Coronary artery (tissue), 2 donors: Measurements from ENCODE around the gene NHLRC4.

ENCODE experiments used
- DNase-seq: peaks from one replicate; pipeline ENCODE4 v3.0.0-alpha.2; 2017; ENCODE audit warnings: low spot score
- H3K27ac ChIP-seq, 2 donors: fragments of 200-600 bp; sonication (generic); one replicate each; pipeline ENCODE4 v1.5.1; 2016 to 2019
- H3K4me3 ChIP-seq: fragments of 200-600 bp; sonication (generic); 2 replicates; pipeline ENCODE4 v1.5.1; 2016; ENCODE audit warnings: mild to moderate bottlenecking, moderate library complexity
- CTCF ChIP-seq: fragments of 200-600 bp; sonication (generic); IDR thresholded peaks from one replicate; pipeline ENCODE4 v1.5.1; 2019; ENCODE audit warnings: antibody characterized with exemption

The NHLRC4 gene, protein sequence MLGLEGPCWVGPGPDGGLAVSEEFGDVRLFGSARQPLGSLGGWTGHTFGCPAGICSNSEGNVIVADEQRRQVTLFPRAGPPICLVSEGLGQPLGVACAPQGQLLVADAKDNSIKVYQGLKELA

GRCh38 chr16:566475-567372 lies at the start of gene NHLRC4:
Gene NHLRC4 (plus strand): TSS chr16:567005. CDS start chr16:568048, 1,043 bp downstream.
- H3K4me3 ChIP-seq = peak within 1 kb of the TSS; percentile 54
- peak within 1 kb of the TSS in 1 of 2 donors; percentile 48 for H3K27ac ChIP-seq
- DNase-seq = no peak
- no peak for TF ChIP-seq CTCF

- no peak overlapping the region for H3K4me3 ChIP-seq
- no peak for TF ChIP-seq CTCF
- no peak for DNase-seq
- no peak overlapping the region for H3K27ac ChIP-seq
Observed at GRCh38 chr16:518858-519257, 47.9 kb upstream of the NHLRC4 start.

- no peak for DNase-seq
- no peak for TF ChIP-seq CTCF
- Histone ChIP-seq H3K27ac (no peak overlapping the region), H3K4me3 (no peak overlapping the region)
Observed at GRCh38 chr16:519425-519824, 47.4 kb upstream of the NHLRC4 start.

DNA sequence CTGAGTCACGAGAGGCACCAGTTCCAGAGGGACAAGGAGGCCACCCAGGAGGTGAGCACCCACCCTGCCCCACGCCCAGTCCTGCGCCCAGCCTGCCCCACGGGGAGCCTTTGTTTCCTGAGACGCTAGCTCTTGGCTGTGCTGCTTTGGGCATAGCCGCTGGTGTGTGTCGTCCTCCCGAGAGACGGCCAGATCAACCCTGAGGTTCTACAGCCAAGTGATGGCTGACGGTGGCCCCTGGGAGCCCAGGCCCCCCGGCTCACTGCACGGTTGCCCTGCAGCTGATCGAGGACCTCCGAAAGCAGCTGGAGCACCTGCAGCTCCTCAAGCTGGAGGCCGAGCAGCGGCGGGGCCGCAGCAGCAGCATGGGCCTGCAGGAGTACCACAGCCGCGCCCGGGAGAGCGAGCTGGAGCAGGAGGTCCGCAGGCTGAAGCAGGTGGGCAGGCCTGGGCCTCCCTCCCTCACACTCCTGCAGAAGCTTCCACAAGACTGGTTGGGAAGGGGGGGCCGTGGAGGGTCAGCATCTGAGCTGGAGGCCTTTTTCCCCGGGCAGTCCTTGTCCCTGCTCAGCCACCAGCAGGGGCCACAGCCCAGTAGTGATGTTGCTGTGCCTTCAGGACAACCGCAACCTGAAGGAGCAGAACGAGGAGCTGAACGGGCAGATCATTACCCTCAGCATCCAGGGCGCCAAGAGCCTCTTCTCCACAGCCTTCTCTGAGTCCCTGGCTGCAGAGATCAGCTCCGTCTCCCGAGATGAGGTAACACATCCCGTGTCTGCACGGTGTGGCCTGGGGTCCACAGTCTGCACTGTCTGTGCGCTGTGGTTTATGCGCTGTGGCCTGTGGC lies 46.7 kb upstream of the NHLRC4 start:
- DNase-seq = no peak
- Histone ChIP-seq H3K4me3 (no peak overlapping the region), H3K27ac (no peak overlapping the region)
- TF ChIP-seq CTCF = no peak

GRCh38 chr16:520847-521246 lies 46.0 kb upstream of the NHLRC4 start:
- TF ChIP-seq CTCF = no peak
- no peak for DNase-seq
- no peak overlapping the region for H3K27ac ChIP-seq

DNA sequence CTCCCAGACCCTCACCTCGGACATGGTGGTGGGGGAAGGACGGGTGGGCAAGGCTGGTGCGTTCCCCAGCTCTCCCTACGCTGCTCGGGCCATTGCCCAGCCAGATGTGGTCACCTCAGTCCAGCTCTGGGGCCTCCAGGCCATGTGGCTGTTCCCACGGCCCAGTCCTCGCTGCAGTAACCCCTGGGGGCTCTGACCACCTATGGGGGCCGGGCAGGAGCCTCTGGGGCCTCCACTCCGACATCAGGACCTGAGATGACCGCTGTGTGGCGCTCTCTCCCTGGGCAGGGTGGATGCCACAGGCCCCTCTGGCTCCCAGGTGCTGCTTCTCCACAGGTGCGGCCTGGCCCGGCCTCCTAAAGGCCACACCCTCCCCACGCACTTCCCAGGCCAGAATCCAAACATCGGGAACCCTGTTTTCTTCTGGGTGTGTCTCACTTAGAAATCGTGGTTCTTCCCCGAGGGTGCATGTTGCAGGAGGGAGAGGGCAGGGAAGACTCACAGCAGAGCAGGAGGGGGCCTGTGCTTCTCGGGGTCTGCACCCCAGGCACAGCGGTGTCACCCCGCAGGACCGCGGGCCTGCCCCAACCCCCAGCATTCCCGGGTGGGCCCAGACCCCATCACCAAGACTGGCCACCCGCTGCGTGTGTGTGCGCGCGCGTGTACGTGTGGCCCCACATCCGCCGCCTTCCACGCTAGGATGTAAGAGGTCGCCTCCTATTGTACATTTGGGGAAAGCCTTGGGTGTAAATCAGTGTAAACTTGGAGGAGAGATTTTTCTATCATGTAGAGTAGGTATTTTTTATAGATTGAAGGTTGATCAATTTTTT lies 45.2 kb upstream of the NHLRC4 start:
- H3K4me3 ChIP-seq = no peak overlapping the region
- no peak overlapping the region for H3K27ac ChIP-seq
- no peak for DNase-seq
- no peak for TF ChIP-seq CTCF

More at GRCh38 chr16:520847-521246, 46.0 kb upstream of the NHLRC4 start:
- no peak overlapping the region for H3K4me3 ChIP-seq
